ENCODE measurements around the gene TCEAL4. TPM values are rescaled to one million over a fixed set of nuclear protein-coding genes. Genes with fewer than 3 reads are reported as not detected.

Gene TCEAL4
- total RNA-seq, 1 donor from 2014 or later, result 95.5 TPM

DNA sequence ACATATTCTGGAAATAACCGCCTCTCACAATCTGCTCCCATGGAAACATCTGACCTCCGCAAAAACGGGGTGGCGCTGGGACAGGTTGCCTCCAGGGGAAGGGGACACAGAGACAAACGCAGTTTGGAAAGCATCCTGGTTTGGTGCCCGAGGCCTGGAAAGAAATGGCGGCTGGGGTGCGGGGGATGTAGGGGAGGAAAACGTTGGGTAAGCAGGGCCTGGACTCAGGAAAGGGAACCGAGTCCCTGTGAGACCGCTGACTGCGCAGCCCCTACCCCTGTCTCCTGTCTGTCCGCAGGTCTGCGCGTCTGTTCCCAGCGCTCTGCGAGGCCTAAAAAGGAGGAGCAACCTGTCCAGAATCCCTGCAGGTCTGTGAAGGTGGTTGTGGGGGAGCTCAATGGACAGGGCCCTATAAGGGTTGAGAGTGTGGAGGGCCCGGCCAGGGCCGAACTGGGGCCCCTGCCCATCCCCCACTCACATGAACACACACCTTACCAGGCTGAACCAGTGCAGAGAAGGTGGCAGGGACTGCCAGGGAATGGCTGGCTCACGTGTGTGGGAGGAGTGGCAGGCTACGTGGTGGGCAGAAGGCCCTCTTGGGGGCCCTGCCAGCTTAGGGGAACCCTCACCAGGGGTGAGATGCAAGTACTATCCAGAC, 23.1 kb downstream of the TCEAL4 start:
- Mint-ChIP-seq H3K27ac (ENCODE audit: unreplicated experiment) (no peak overlapping the region), H3K9me3 (ENCODE audit: unreplicated experiment) (no peaks in the 10 kb centered on the region)

GRCh38 chrX:103610282-103610681, 25.0 kb downstream of the TCEAL4 start:
- H3K27ac Mint-ChIP-seq (ENCODE audit: unreplicated experiment), result no peak overlapping the region
- H3K27me3 Mint-ChIP-seq (ENCODE audit: unreplicated experiment), result peaks cover 2% of the 10 kb centered on the region
- no peak overlapping the region for H3K4me3 Mint-ChIP-seq (ENCODE audit: unreplicated experiment)
- peaks cover 6% of the 10 kb centered on the region for H3K4me1 Mint-ChIP-seq (ENCODE audit: unreplicated experiment)
- TF ChIP-seq, protein P1, sequence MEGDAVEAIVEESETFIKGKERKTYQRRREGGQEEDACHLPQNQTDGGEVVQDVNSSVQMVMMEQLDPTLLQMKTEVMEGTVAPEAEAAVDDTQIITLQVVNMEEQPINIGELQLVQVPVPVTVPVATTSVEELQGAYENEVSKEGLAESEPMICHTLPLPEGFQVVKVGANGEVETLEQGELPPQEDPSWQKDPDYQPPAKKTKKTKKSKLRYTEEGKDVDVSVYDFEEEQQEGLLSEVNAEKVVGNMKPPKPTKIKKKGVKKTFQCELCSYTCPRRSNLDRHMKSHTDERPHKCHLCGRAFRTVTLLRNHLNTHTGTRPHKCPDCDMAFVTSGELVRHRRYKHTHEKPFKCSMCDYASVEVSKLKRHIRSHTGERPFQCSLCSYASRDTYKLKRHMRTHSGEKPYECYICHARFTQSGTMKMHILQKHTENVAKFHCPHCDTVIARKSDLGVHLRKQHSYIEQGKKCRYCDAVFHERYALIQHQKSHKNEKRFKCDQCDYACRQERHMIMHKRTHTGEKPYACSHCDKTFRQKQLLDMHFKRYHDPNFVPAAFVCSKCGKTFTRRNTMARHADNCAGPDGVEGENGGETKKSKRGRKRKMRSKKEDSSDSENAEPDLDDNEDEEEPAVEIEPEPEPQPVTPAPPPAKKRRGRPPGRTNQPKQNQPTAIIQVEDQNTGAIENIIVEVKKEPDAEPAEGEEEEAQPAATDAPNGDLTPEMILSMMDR (IDR thresholded peaks at IDR 0.05; ENCODE audit: unreplicated experiment), result no peak
- peaks cover 4% of the 10 kb centered on the region for H3K36me3 Mint-ChIP-seq (ENCODE audit: low read depth, unreplicated experiment)
- H3K9me3 Mint-ChIP-seq (ENCODE audit: unreplicated experiment), result no peaks in the 10 kb centered on the region
- DNase-seq (ENCODE audit: low spot score), result no peak

More for the DNA sequence above, 23.1 kb downstream of the TCEAL4 start:
- TF ChIP-seq, protein P1 (IDR thresholded peaks at IDR 0.05; ENCODE audit: unreplicated experiment), result no peak
- Mint-ChIP-seq H3K36me3 (ENCODE audit: low read depth, unreplicated experiment) (peaks cover 4% of the 10 kb centered on the region), H3K4me1 (ENCODE audit: unreplicated experiment) (peaks cover 6% of the 10 kb centered on the region), H3K4me3 (ENCODE audit: unreplicated experiment) (peak overlapping the region; percentile 88), H3K27me3 (ENCODE audit: unreplicated experiment) (peaks cover 2% of the 10 kb centered on the region)
- DNase-seq (ENCODE audit: low spot score), result peak; percentile 2

DNA sequence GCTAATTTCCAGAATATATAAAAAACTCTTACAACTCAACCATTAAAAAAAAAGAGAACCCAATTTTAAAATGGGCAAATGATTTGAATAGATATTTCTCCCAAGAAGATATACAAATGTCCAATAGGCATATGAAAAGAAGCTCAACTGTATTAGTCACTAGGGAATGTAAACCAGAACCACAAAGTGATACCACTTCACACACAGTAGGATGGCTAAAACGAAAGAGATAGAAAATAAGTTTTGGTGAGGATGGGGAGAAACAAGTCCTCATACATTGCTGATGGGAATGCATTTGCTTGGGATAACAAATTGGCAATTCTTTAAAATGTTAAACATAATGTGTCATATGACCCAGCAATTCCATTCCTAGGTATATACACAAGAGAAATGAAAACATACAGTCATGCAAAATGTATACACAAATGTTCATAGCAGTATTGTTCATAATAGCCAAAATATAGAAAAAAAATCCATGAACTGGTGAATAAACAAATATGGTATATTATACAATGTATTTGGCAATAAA, 28.1 kb downstream of the TCEAL4 start:
- no peaks in the 10 kb centered on the region for H3K36me3 Mint-ChIP-seq (ENCODE audit: low read depth, unreplicated experiment)
- H3K4me1 Mint-ChIP-seq (ENCODE audit: unreplicated experiment), result peaks cover 3% of the 10 kb centered on the region
- no peak for DNase-seq (ENCODE audit: low spot score)
- no peak overlapping the region for H3K27ac Mint-ChIP-seq (ENCODE audit: unreplicated experiment)
- no peak overlapping the region for H3K4me3 Mint-ChIP-seq (ENCODE audit: unreplicated experiment)
- H3K9me3 Mint-ChIP-seq (ENCODE audit: unreplicated experiment), result no peaks in the 10 kb centered on the region
- TF ChIP-seq, protein P1 (IDR thresholded peaks at IDR 0.05; ENCODE audit: unreplicated experiment), result no peak
- no peaks in the 10 kb centered on the region for H3K27me3 Mint-ChIP-seq (ENCODE audit: unreplicated experiment)

DNA sequence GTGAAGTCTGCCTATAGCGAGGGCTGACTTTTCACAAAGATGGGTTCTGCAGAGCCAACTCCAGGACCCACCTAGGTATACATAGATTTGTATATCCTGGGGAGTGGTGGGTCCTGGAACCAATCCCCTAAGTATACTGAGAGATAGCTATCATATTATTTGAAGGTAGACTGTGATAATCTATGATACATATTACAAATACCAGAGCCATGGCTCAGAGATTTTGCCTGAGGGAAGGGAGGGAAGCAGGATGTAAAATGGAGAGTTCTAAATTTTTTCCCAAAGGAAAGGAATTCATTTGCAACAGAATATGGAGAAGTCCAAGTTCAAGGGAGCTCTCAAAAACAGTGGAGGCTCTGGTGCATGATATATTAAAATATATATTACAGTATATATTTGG, 29.7 kb downstream of the TCEAL4 start:
- TF ChIP-seq, protein P1 (IDR thresholded peaks at IDR 0.05; ENCODE audit: unreplicated experiment), result no peak
- Mint-ChIP-seq H3K4me1 (ENCODE audit: unreplicated experiment) (no peaks in the 10 kb centered on the region), H3K9me3 (ENCODE audit: unreplicated experiment) (no peaks in the 10 kb centered on the region), H3K4me3 (ENCODE audit: unreplicated experiment) (no peak overlapping the region), H3K27me3 (ENCODE audit: unreplicated experiment) (no peaks in the 10 kb centered on the region), H3K27ac (ENCODE audit: unreplicated experiment) (no peak overlapping the region), H3K36me3 (ENCODE audit: low read depth, unreplicated experiment) (no peaks in the 10 kb centered on the region)
- no peak for DNase-seq (ENCODE audit: low spot score)

- Mint-ChIP-seq H3K27me3 (ENCODE audit: unreplicated experiment) (no peaks in the 10 kb centered on the region), H3K27ac (ENCODE audit: unreplicated experiment) (no peak overlapping the region), H3K4me1 (ENCODE audit: unreplicated experiment) (no peaks in the 10 kb centered on the region), H3K4me3 (ENCODE audit: unreplicated experiment) (no peak overlapping the region), H3K36me3 (ENCODE audit: low read depth, unreplicated experiment) (no peaks in the 10 kb centered on the region), H3K9me3 (ENCODE audit: unreplicated experiment) (no peaks in the 10 kb centered on the region)
- no peak for DNase-seq (ENCODE audit: low spot score)
- TF ChIP-seq, protein P1 (IDR thresholded peaks at IDR 0.05; ENCODE audit: unreplicated experiment), result no peak
Measured at GRCh38 chrX:103615781-103616371, 30.6 kb downstream of the TCEAL4 start.

Measured in endothelial cell (in vitro differentiated cells).